Endodermal cell (in vitro differentiated cells): ENCODE measurements around the gene DENND1C. TPM values are rescaled to one million over a fixed set of nuclear protein-coding genes. Genes with fewer than 3 reads are reported as not detected.

ENCODE experiments used
- DNase-seq: peaks from one replicate; pipeline ENCODE4 v3.0.0-alpha.2; 2017
- H3K27ac ChIP-seq: 2 replicates; pipeline ENCODE4 v1.5.1; 2013; ENCODE audit warnings: mild to moderate bottlenecking, low read depth, low read length, moderate library complexity
- H3K27me3 ChIP-seq: 2 replicates; pipeline ENCODE4 v1.6.1; 2013; ENCODE audit warnings: mild to moderate bottlenecking, low read length, moderate library complexity; ENCODE audit not compliant: insufficient read depth, control insufficient read depth, poor library complexity, severe bottlenecking
- H3K36me3 ChIP-seq: 2 replicates; pipeline ENCODE4 v1.7.0; 2013; ENCODE audit warnings: mild to moderate bottlenecking, low read length, moderate library complexity; ENCODE audit not compliant: control insufficient read depth, insufficient read depth
- H3K4me1 ChIP-seq: one replicate; pipeline ENCODE4 v1.7.0; 2013; ENCODE audit warnings: low read length; ENCODE audit not compliant: control insufficient read depth, insufficient read depth
- H3K4me3 ChIP-seq: 2 replicates; pipeline ENCODE4 v1.5.1; 2013; ENCODE audit warnings: mild to moderate bottlenecking, low read length, moderate library complexity
- H3K9ac ChIP-seq: 2 replicates; pipeline ENCODE4 v1.6.1; 2013; ENCODE audit warnings: mild to moderate bottlenecking, low read length, moderate library complexity; ENCODE audit not compliant: poor library complexity, severe bottlenecking; ENCODE audit errors: extremely low read depth
- H3K9me3 ChIP-seq: 2 replicates; pipeline ENCODE4 v1.6.1; 2013; ENCODE audit warnings: mild to moderate bottlenecking, low read length, moderate library complexity; ENCODE audit not compliant: control insufficient read depth
- H3K27ac Mint-ChIP-seq: 2 replicates; pipeline ENCODE4 v1.8.0; 2020; ENCODE audit warnings: mixed read lengths
- H3K27me3 Mint-ChIP-seq: 2 replicates; pipeline ENCODE4 v1.8.0; 2021; ENCODE audit warnings: mild to moderate bottlenecking, mixed read lengths; ENCODE audit not compliant: insufficient read depth
- H3K36me3 Mint-ChIP-seq: 2 replicates; pipeline ENCODE4 v1.8.0; 2020; ENCODE audit warnings: low read depth, mixed read lengths
- H3K4me1 Mint-ChIP-seq: 2 replicates; pipeline ENCODE4 v1.8.0; 2020; ENCODE audit warnings: mixed read lengths
- H3K4me3 Mint-ChIP-seq: 2 replicates; pipeline ENCODE4 v1.8.0; 2020; ENCODE audit warnings: mild to moderate bottlenecking, moderate library complexity, mixed read lengths
- H3K9me3 Mint-ChIP-seq: 2 replicates; pipeline ENCODE4 v1.8.0; 2020; ENCODE audit warnings: mild to moderate bottlenecking, mixed read lengths
- CTCF ChIP-seq: fragments of 200-600 bp; sonication (generic); conservative IDR thresholded peaks from 2 replicates; pipeline ENCODE4 v1.5.0; 2021; ENCODE audit warnings: antibody characterized with exemption, mild to moderate bottlenecking
- WGBS, 2 experiments: methylation state at CpG; one replicate each; pipeline versions ENCODE4 v1.1.5 to v1.1.7; 2013; ENCODE audit warnings: missing lambda C conversion rate in 2 of 2, mixed read lengths in 1 of 2; ENCODE audit not compliant: insufficient coverage in 1 of 2, insufficient read length in 1 of 2; 5-methylcytosine and 5-hydroxymethylcytosine counted together
- total RNA-seq, 2 donors: library from RNA; stranded (reverse); fragmentation: NEBNext Ultra II Directional in 1 of 2; extraction: Animal tissue kit (Norgen Biotek cat#: 25700) in 1 of 2; gene quantifications; 2 replicates in 1 of 2; 3 replicates in 1 of 2; pipeline ENCODE4 v1.2.1, GENCODE V29; 2021

The DENND1C gene
- total RNA-seq, 2 donors from 2014 or later, result 1.7 to 2.1 TPM

- 86 to 87% methylated on average over 11 to 17 of the region's 17 CpGs for WGBS, 2 experiments
These were observed 17.6 kb upstream of the DENND1C start for GRCh38 chr19:6499052-6499790.

DNA sequence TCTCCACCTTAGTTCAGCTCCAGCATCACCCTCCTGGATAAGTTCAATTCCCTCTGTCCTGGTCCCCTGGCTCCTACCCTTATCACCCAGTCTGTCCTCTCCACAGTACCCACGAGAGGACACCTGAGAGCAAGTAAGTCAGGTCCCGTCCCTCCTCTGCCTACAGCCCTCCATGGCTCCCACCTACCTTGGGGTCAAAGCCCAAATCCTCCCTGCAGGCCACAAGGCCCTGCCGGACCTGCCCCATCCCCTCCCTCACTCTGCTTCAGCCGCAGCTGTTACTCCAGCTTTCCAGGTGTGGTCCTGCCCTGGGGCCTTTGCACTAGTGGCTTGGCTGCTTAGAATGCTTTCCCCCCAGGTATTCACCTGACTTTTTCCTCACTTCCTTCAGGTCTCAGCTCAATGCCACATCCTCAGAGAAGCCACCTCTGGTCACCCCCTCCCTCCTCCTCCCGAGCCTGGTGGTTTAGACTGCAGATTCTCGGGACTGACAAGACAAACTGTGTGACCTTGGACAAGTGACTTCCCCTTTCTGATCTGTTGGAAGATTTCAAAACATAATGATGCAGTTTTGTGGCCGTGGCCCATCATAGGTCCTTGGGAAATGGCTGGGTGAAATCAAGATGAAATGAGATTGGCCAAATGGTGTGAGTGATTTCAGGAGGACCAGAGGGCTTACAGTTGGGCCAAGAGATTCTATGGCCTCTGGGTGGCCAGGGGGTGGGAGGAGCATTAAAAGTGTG is 16.9 kb upstream of the DENND1C start:
- peaks cover 41% of the 10 kb centered on the region for H3K27me3 Mint-ChIP-seq
- Histone ChIP-seq H3K4me1 (no peaks in the 10 kb centered on the region), H3K27me3 (peaks cover 36% of the 10 kb centered on the region), H3K4me3 (no peak overlapping the region), H3K27ac (no peak overlapping the region), H3K9ac (no peak overlapping the region), H3K9me3 (no peaks in the 10 kb centered on the region), H3K36me3 (no peaks in the 10 kb centered on the region)
- H3K4me1 Mint-ChIP-seq, result peaks cover 3% of the 10 kb centered on the region
- WGBS, 2 experiments, result 87 to 89% methylated on average over 3 to 7 of the region's 7 CpGs
- no peak overlapping the region for H3K4me3 Mint-ChIP-seq
- no peak for DNase-seq
- no peaks in the 10 kb centered on the region for H3K36me3 Mint-ChIP-seq
- TF ChIP-seq CTCF, result no peak
- no peaks in the 10 kb centered on the region for H3K9me3 Mint-ChIP-seq
- H3K27ac Mint-ChIP-seq, result no peak overlapping the region

More at GRCh38 chr19:6499052-6499790, 17.6 kb upstream of the DENND1C start:
- no peaks in the 10 kb centered on the region for H3K9me3 ChIP-seq
- Mint-ChIP-seq H3K9me3 (no peaks in the 10 kb centered on the region), H3K4me1 (peaks cover 3% of the 10 kb centered on the region), H3K27me3 (peaks cover 45% of the 10 kb centered on the region), H3K36me3 (no peaks in the 10 kb centered on the region), H3K4me3 (no peak overlapping the region), H3K27ac (no peak overlapping the region)
- no peak overlapping the region for H3K4me3 ChIP-seq
- H3K9ac ChIP-seq, result no peak overlapping the region
- DNase-seq, result no peak
- no peak overlapping the region for H3K27ac ChIP-seq
- peaks cover 38% of the 10 kb centered on the region for H3K27me3 ChIP-seq
- H3K36me3 ChIP-seq, result no peaks in the 10 kb centered on the region
- TF ChIP-seq CTCF, result no peak
- H3K4me1 ChIP-seq, result no peaks in the 10 kb centered on the region

GRCh38 chr19:6495947-6496346 is 14.4 kb upstream of the DENND1C start:
- 93 to 96% methylated on average over 13 to 19 of the region's 19 CpGs for WGBS, 2 experiments
- no peaks in the 10 kb centered on the region for H3K36me3 Mint-ChIP-seq

More at GRCh38 chr19:6495947-6496346, 14.4 kb upstream of the DENND1C start:
- Mint-ChIP-seq H3K27ac (no peak overlapping the region), H3K27me3 (peaks cover 19% of the 10 kb centered on the region), H3K4me1 (no peaks in the 10 kb centered on the region), H3K4me3 (no peak overlapping the region), H3K9me3 (peaks cover 8% of the 10 kb centered on the region)
- no peak overlapping the region for H3K27ac ChIP-seq
- no peak overlapping the region for H3K9ac ChIP-seq
- H3K9me3 ChIP-seq, result no peaks in the 10 kb centered on the region
- no peak for DNase-seq
- peaks cover 11% of the 10 kb centered on the region for H3K27me3 ChIP-seq
- H3K36me3 ChIP-seq, result no peaks in the 10 kb centered on the region
- H3K4me1 ChIP-seq, result no peaks in the 10 kb centered on the region
- no peak for TF ChIP-seq CTCF
- H3K4me3 ChIP-seq, result no peak overlapping the region
